ENCODE measurements around the gene CORIN. TPM values are rescaled to one million over a fixed set of nuclear protein-coding genes. Genes with fewer than 3 reads are reported as not detected.

The CORIN gene
- total and polyA plus RNA-seq, 2 experiments from 2014 or later = not detected

GRCh38 chr4:47675806-47676205 is 162.1 kb downstream of the CORIN start:
- no peak overlapping the region for H3K27ac Mint-ChIP-seq
- no peaks in the 10 kb centered on the region for H3F3A ChIP-seq (replicated peaks; ENCODE audit: low read depth)
- no peaks in the 10 kb centered on the region for H3K36me3 ChIP-seq (ENCODE audit: insufficient read depth)
- DNase-seq (ENCODE audit: low spot score) (no peak), ATAC-seq (no peak)
- H3K4me2 ChIP-seq = no peak overlapping the region
- no peaks in the 10 kb centered on the region for H3K36me3 Mint-ChIP-seq (ENCODE audit: low read depth)
- H3K4me3 ChIP-seq = no peak overlapping the region
- H3K27me3 Mint-ChIP-seq (ENCODE audit: insufficient read depth, low read depth, poor library complexity) = no peaks in the 10 kb centered on the region
- no peak overlapping the region for H3K4me3 Mint-ChIP-seq
- no peaks in the 10 kb centered on the region for H3K9me2 ChIP-seq (ENCODE audit: insufficient read depth)
- no peaks in the 10 kb centered on the region for H3K9me3 Mint-ChIP-seq
- H3K79me2 ChIP-seq (replicated peaks; ENCODE audit: insufficient read depth) = no peaks in the 10 kb centered on the region
- no peaks in the 10 kb centered on the region for H3K4me1 ChIP-seq (ENCODE audit: insufficient read depth)
- H3K27me3 ChIP-seq (ENCODE audit: insufficient read depth) = no peaks in the 10 kb centered on the region
- TF ChIP-seq ZNF331 (CRISPR knock-in tag; IDR thresholded peaks at IDR 0.05; ENCODE audit: low read depth) = no peak
- no peak overlapping the region; the same call in 1 of the 2 replicates for H2AFZ ChIP-seq
- no peaks in the 10 kb centered on the region for H4K20me1 ChIP-seq (replicated peaks; ENCODE audit: insufficient read depth)
- no peaks in the 10 kb centered on the region for H3K4me1 Mint-ChIP-seq
- H3K27ac ChIP-seq (ENCODE audit: low read depth) = no peak overlapping the region

GRCh38 chr4:47674144-47674543 is 163.7 kb downstream of the CORIN start:
- Mint-ChIP-seq H3K4me1 (no peaks in the 10 kb centered on the region), H3K27me3 (ENCODE audit: insufficient read depth, low read depth, poor library complexity) (no peaks in the 10 kb centered on the region), H3K4me3 (no peak overlapping the region), H3K36me3 (ENCODE audit: low read depth) (no peaks in the 10 kb centered on the region), H3K9me3 (no peaks in the 10 kb centered on the region), H3K27ac (no peak overlapping the region)
- H3K4me3 ChIP-seq = no peak overlapping the region
- H3K27me3 ChIP-seq (ENCODE audit: insufficient read depth) = no peaks in the 10 kb centered on the region
- H3K4me2 ChIP-seq = no peak overlapping the region
- DNase-seq (ENCODE audit: low spot score) (no peak), ATAC-seq (no peak)
- no peaks in the 10 kb centered on the region for H3K79me2 ChIP-seq (replicated peaks; ENCODE audit: insufficient read depth)
- no peak overlapping the region for H2AFZ ChIP-seq
- H3K4me1 ChIP-seq (ENCODE audit: insufficient read depth) = no peaks in the 10 kb centered on the region
- H3K36me3 ChIP-seq (ENCODE audit: insufficient read depth) = no peaks in the 10 kb centered on the region
- no peaks in the 10 kb centered on the region for H3F3A ChIP-seq (replicated peaks; ENCODE audit: low read depth)
- no peak overlapping the region for H3K27ac ChIP-seq (ENCODE audit: low read depth)
- no peaks in the 10 kb centered on the region for H3K9me2 ChIP-seq (ENCODE audit: insufficient read depth)
- no peaks in the 10 kb centered on the region for H4K20me1 ChIP-seq (replicated peaks; ENCODE audit: insufficient read depth)
- TF ChIP-seq ETS1 (IDR thresholded peaks at IDR 0.05) = no peak
- TF ChIP-seq EZH2 (IDR thresholded peaks at IDR 0.05; ENCODE audit: low read depth, unreplicated experiment) = no peak
- no peak for TF ChIP-seq EZH2phosphoT487 (IDR thresholded peaks at IDR 0.05; ENCODE audit: unreplicated experiment)
- TF ChIP-seq ZNF462 (CRISPR knock-in tag; IDR thresholded peaks at IDR 0.05) = no peak
- TF ChIP-seq POLR2AphosphoS5 (IDR thresholded peaks at IDR 0.05; ENCODE audit: low read depth) = no peak
- TF ChIP-seq REST (IDR thresholded peaks at IDR 0.05; ENCODE audit: unreplicated experiment) = no peak
- no peak for TF ChIP-seq STAT1 (IDR thresholded peaks at IDR 0.05; ENCODE audit: unreplicated experiment)
- TF ChIP-seq CREB1 (CRISPR knock-in tag; IDR thresholded peaks at IDR 0.05; ENCODE audit: low read depth) = no peak
- TF ChIP-seq NANOG (IDR thresholded peaks at IDR 0.05; ENCODE audit: borderline replicate concordance) = no peak
- no peak for TF ChIP-seq ZNF114 (CRISPR knock-in tag; IDR thresholded peaks at IDR 0.05)
- TF ChIP-seq ZNF331 (CRISPR knock-in tag; IDR thresholded peaks at IDR 0.05; ENCODE audit: low read depth) = no peak
- TF ChIP-seq JUNB (IDR thresholded peaks at IDR 0.05; ENCODE audit: unreplicated experiment) = no peak

All from GM23338 (cell line).